Gastroesophageal sphincter (tissue), 3 donors: ENCODE results near the gene LARP1.

ENCODE experiments used
- POLR2A ChIP-seq, 2 donors: fragments of 450-650 bp; IDR thresholded peaks; one replicate each; pipeline ENCODE4 v1.6.1; 2017; ENCODE audit warnings: antibody characterized with exemption in 2 of 2, mild to moderate bottlenecking in 2 of 2, moderate library complexity in 1 of 2
- TF ChIP-seq, protein P1 (sequence below), 4 experiments: fragments of 200-600 bp in 2 of 4; fragments of 450-650 bp in 2 of 4; sonication (generic) in 1 of 4; IDR thresholded peaks; one replicate each; pipeline ENCODE4 v1.5.1; 2017 to 2019; ENCODE audit warnings: antibody characterized with exemption in 4 of 4, mild to moderate bottlenecking in 2 of 4, moderate library complexity in 2 of 4

DNA sequence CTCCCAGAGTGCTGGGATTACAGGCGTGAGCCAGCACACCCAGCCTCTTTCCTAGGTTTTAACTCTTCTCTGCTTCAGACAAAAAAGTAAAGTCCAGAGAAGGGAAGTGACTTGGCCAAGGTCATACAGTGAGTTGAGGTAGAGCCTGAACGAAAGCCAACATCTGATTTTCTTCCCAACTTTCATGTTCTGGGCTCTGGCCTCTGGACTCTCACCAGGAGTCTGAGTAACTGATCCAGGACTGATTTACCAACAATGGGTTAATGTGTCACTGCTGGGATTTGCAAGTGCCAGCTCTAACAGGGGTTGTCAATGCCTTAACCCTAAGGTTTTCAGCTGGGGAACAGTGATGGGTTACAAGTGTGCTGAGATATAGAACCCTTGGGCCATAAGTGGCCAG is 32.2 kb upstream of the LARP1 start:
- TF ChIP-seq, protein P1, sequence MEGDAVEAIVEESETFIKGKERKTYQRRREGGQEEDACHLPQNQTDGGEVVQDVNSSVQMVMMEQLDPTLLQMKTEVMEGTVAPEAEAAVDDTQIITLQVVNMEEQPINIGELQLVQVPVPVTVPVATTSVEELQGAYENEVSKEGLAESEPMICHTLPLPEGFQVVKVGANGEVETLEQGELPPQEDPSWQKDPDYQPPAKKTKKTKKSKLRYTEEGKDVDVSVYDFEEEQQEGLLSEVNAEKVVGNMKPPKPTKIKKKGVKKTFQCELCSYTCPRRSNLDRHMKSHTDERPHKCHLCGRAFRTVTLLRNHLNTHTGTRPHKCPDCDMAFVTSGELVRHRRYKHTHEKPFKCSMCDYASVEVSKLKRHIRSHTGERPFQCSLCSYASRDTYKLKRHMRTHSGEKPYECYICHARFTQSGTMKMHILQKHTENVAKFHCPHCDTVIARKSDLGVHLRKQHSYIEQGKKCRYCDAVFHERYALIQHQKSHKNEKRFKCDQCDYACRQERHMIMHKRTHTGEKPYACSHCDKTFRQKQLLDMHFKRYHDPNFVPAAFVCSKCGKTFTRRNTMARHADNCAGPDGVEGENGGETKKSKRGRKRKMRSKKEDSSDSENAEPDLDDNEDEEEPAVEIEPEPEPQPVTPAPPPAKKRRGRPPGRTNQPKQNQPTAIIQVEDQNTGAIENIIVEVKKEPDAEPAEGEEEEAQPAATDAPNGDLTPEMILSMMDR (IDR thresholded peaks at IDR 0.05) = no peak
- no peak for TF ChIP-seq POLR2A (IDR thresholded peaks at IDR 0.05)
